H9 (cell line): ENCODE measurements around the gene ZFP64. TPM values are rescaled to one million over a fixed set of nuclear protein-coding genes. Genes with fewer than 3 reads are reported as not detected.

Source experiments
- DNase-seq: peaks from one replicate; pipeline ENCODE4 v3.0.0-alpha.2; 2017
- H2AFZ ChIP-seq: one replicate; pipeline ENCODE4 v1.6.1; 2013; ENCODE audit warnings: mild to moderate bottlenecking, low read length, control low read depth, moderate library complexity
- H2AK5ac ChIP-seq: 2 replicates; pipeline ENCODE4 v1.6.1; 2013; ENCODE audit warnings: low read length, control low read depth, mixed read lengths; ENCODE audit not compliant: insufficient read length
- H2BK120ac ChIP-seq: one replicate; pipeline ENCODE4 v1.6.1; 2013; ENCODE audit warnings: low read depth, mild to moderate bottlenecking, low read length, control low read depth, inconsistent platforms; ENCODE audit not compliant: poor library complexity, severe bottlenecking
- H2BK12ac ChIP-seq: 2 replicates; pipeline ENCODE4 v1.6.1; 2013; ENCODE audit warnings: low read length, control low read depth, mixed read lengths, low read depth; ENCODE audit not compliant: insufficient read length
- H2BK15ac ChIP-seq: 2 replicates; pipeline ENCODE4 v1.6.1; 2013; ENCODE audit warnings: low read depth, low read length, control low read depth
- H2BK20ac ChIP-seq: one replicate; pipeline ENCODE4 v1.6.1; 2013; ENCODE audit warnings: low read depth, mild to moderate bottlenecking, low read length, control low read depth, inconsistent platforms; ENCODE audit not compliant: poor library complexity, severe bottlenecking
- H2BK5ac ChIP-seq: 2 replicates; pipeline ENCODE4 v1.6.1; 2013; ENCODE audit warnings: low read length, control low read depth, mixed read lengths; ENCODE audit not compliant: insufficient read length
- H3K14ac ChIP-seq: 2 replicates; pipeline ENCODE4 v1.6.1; 2013; ENCODE audit warnings: low read length, control low read depth; ENCODE audit not compliant: insufficient read depth
- H3K18ac ChIP-seq: 2 replicates; pipeline ENCODE4 v1.6.1; 2013; ENCODE audit warnings: low read depth, mild to moderate bottlenecking, mixed read lengths, low read length, control low read depth; ENCODE audit not compliant: insufficient read length
- H3K23ac ChIP-seq: 2 replicates; pipeline ENCODE4 v1.6.1; 2013; ENCODE audit warnings: low read length, control low read depth, mixed read lengths, low read depth; ENCODE audit not compliant: insufficient read length
- H3K23me2 ChIP-seq: 2 replicates; pipeline ENCODE4 v1.6.1; 2013; ENCODE audit warnings: low read depth, mild to moderate bottlenecking, mixed read lengths, low read length, control low read depth; ENCODE audit not compliant: insufficient read length, poor library complexity, severe bottlenecking
- H3K27ac ChIP-seq: 2 replicates; pipeline ENCODE4 v1.5.1; 2013; ENCODE audit warnings: low read length, control low read depth, mixed read lengths, low read depth; ENCODE audit not compliant: insufficient read length
- H3K27me3 ChIP-seq: 2 replicates; pipeline ENCODE4 v1.6.1; 2013; ENCODE audit warnings: low read length, control low read depth, inconsistent platforms; ENCODE audit not compliant: insufficient read depth
- H3K4ac ChIP-seq: 2 replicates; pipeline ENCODE4 v1.6.1; 2013; ENCODE audit warnings: low read depth, mild to moderate bottlenecking, control low read depth, inconsistent platforms, low read length, moderate library complexity
- H3K4me1 ChIP-seq: 2 replicates; pipeline ENCODE4 v1.6.1; 2013; ENCODE audit warnings: low read length, control low read depth, inconsistent platforms; ENCODE audit not compliant: insufficient read depth
- H3K4me2 ChIP-seq: 2 replicates; pipeline ENCODE4 v1.6.1; 2013; ENCODE audit warnings: low read length, control low read depth, mixed read lengths; ENCODE audit not compliant: insufficient read length, insufficient read depth
- H3K56ac ChIP-seq: 2 replicates; pipeline ENCODE4 v1.6.1; 2013; ENCODE audit warnings: low read depth, mild to moderate bottlenecking, mixed read lengths, low read length, control low read depth; ENCODE audit not compliant: insufficient read length
- H3K79me1 ChIP-seq: 2 replicates; pipeline ENCODE4 v1.6.1; 2013; ENCODE audit warnings: low read depth, mild to moderate bottlenecking, moderate library complexity, low read length, control low read depth, inconsistent platforms; ENCODE audit not compliant: insufficient read depth, poor library complexity, severe bottlenecking
- H3K79me2 ChIP-seq: 2 replicates; pipeline ENCODE4 v1.6.1; 2013; ENCODE audit warnings: low read length, control low read depth, inconsistent platforms; ENCODE audit not compliant: insufficient read depth
- H3K9ac ChIP-seq: 2 replicates; pipeline ENCODE4 v1.6.1; 2013; ENCODE audit warnings: low read length, control low read depth, mixed read lengths; ENCODE audit not compliant: insufficient read length; ENCODE audit errors: extremely low read depth
- H3K9me3 ChIP-seq: one replicate; pipeline ENCODE4 v1.6.1; 2013; ENCODE audit warnings: low read depth, low read length, inconsistent platforms; ENCODE audit not compliant: control insufficient read depth
- H3T11ph ChIP-seq: one replicate; pipeline ENCODE4 v1.6.1; 2013; ENCODE audit warnings: mild to moderate bottlenecking, low read length, control low read depth, inconsistent platforms
- H4K20me1 ChIP-seq: one replicate; pipeline ENCODE4 v1.6.1; 2013; ENCODE audit not compliant: control insufficient read depth, insufficient read length, insufficient read depth
- H4K5ac ChIP-seq: 2 replicates; pipeline ENCODE4 v1.6.1; 2013; ENCODE audit warnings: low read depth, mild to moderate bottlenecking, mixed read lengths, low read length, control low read depth; ENCODE audit not compliant: insufficient read length
- H4K8ac ChIP-seq: replicated peaks from 2 replicates; pipeline ENCODE4 v1.6.1; 2013; ENCODE audit warnings: low read length, control low read depth, mixed read lengths, low read depth; ENCODE audit not compliant: insufficient read length
- H4K91ac ChIP-seq: 2 replicates; pipeline ENCODE4 v1.6.1; 2013; ENCODE audit warnings: low read depth, mild to moderate bottlenecking, moderate library complexity, mixed read lengths, low read length, control low read depth; ENCODE audit not compliant: insufficient read length
- H3K27ac Mint-ChIP-seq, 3 experiments: 2 replicates in 2 of 3; 3 replicates in 1 of 3; pipeline ENCODE4 v1.8.0; 2020 to 2021; ENCODE audit warnings: mixed read lengths in 3 of 3, mild to moderate bottlenecking in 1 of 3, moderate library complexity in 1 of 3
- H3K27me3 Mint-ChIP-seq: 2 replicates; pipeline ENCODE4 v1.8.0; 2021; ENCODE audit warnings: low read depth, mild to moderate bottlenecking, moderate library complexity, mixed read lengths
- H3K36me3 Mint-ChIP-seq, 3 experiments: 2 replicates in 2 of 3; 3 replicates in 1 of 3; pipeline ENCODE4 v1.8.0; 2020 to 2021; ENCODE audit warnings: low read depth in 3 of 3, mixed read lengths in 3 of 3; ENCODE audit not compliant: insufficient read depth in 1 of 3
- H3K4me1 Mint-ChIP-seq, 2 experiments: 2 replicates each; pipeline ENCODE4 v1.8.0; 2020; ENCODE audit warnings: mixed read lengths in 2 of 2
- H3K4me3 Mint-ChIP-seq, 2 experiments: 2 replicates in 1 of 2; 3 replicates in 1 of 2; pipeline ENCODE4 v1.8.0; 2020 to 2021; ENCODE audit warnings: mild to moderate bottlenecking in 2 of 2, mixed read lengths in 2 of 2, moderate library complexity in 1 of 2
- H3K9me3 Mint-ChIP-seq, 2 experiments: 2 replicates in 1 of 2; 3 replicates in 1 of 2; pipeline ENCODE4 v1.8.0; 2020; ENCODE audit warnings: mild to moderate bottlenecking in 2 of 2, mixed read lengths in 2 of 2, moderate library complexity in 1 of 2
- WGBS: extraction: QIAGEN DNeasy Blood & Tissue Kit; methylation state at CpG from one replicate; pipeline ENCODE4 v1.1.7; 2013; ENCODE audit warnings: missing lambda C conversion rate, low lambda C conversion rate, mixed read lengths; ENCODE audit not compliant: insufficient read length; ENCODE audit errors: extremely low coverage; 5-methylcytosine and 5-hydroxymethylcytosine counted together
- total RNA-seq: library from RNA; stranded (reverse); gene quantifications from 2 replicates; pipeline ENCODE4 v1.2.1, GENCODE V29; 2021
- TF ChIP-seq, protein P1 (sequence below): fragments of 200-600 bp; sonication (generic); conservative IDR thresholded peaks from 3 replicates; pipeline ENCODE4 v1.8.0; 2021; ENCODE audit warnings: antibody characterized with exemption, mild to moderate bottlenecking

Gene ZFP64
- total RNA-seq, 1 experiment from 2014 or later, result 29.2 TPM

DNA sequence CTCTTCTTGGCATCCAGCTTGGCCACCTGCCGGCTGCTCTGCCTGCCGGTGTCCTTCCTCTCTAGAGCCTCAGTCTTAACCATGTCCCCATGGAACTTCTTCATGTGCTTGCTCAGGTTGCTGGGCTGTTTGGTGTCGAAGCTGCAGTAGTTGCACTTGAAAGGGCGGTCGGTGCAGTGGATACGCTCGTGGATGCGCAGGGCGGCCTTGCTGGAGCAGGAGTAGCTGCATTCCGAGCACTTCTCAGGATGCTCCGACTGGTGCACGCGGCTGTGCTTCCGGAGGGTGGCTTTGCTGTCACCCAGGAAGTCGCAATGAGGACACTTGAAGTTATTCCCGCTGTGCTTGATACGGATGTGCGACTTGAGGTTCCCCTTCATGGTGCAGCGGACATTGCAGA, 38.7 kb downstream of the ZFP64 start:
- H3K9me3 ChIP-seq, result no peaks in the 10 kb centered on the region
- H3K36me3 Mint-ChIP-seq, result peaks cover 19 to 51% (median 42%) of the 10 kb centered on the region in 3 experiments; a peak in 6 of 7 replicates
- no peak overlapping the region for H3K18ac ChIP-seq
- H3K23me2 ChIP-seq, result no peaks in the 10 kb centered on the region
- no peak overlapping the region for H4K5ac ChIP-seq
- no peaks in the 10 kb centered on the region for H3K79me1 ChIP-seq
- no peak overlapping the region for H2BK5ac ChIP-seq
- no peaks in the 10 kb centered on the region for H3K27me3 ChIP-seq
- H3K27me3 Mint-ChIP-seq, result no peaks in the 10 kb centered on the region
- H2BK20ac ChIP-seq, result no peak overlapping the region
- no CpG with 5 or more reads among the region's 19 CpGs for WGBS
- no peak overlapping the region for H3K4me2 ChIP-seq
- no peaks in the 10 kb centered on the region for H3K4me1 Mint-ChIP-seq
- H3T11ph ChIP-seq, result no peak overlapping the region
- H3K4me3 Mint-ChIP-seq, result no peak overlapping the region
- TF ChIP-seq, protein P1, sequence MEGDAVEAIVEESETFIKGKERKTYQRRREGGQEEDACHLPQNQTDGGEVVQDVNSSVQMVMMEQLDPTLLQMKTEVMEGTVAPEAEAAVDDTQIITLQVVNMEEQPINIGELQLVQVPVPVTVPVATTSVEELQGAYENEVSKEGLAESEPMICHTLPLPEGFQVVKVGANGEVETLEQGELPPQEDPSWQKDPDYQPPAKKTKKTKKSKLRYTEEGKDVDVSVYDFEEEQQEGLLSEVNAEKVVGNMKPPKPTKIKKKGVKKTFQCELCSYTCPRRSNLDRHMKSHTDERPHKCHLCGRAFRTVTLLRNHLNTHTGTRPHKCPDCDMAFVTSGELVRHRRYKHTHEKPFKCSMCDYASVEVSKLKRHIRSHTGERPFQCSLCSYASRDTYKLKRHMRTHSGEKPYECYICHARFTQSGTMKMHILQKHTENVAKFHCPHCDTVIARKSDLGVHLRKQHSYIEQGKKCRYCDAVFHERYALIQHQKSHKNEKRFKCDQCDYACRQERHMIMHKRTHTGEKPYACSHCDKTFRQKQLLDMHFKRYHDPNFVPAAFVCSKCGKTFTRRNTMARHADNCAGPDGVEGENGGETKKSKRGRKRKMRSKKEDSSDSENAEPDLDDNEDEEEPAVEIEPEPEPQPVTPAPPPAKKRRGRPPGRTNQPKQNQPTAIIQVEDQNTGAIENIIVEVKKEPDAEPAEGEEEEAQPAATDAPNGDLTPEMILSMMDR, result no peak
- no peak overlapping the region for H3K27ac Mint-ChIP-seq
- H3K79me2 ChIP-seq, result no peaks in the 10 kb centered on the region
- no peak overlapping the region for H2BK120ac ChIP-seq
- no peak overlapping the region for H3K56ac ChIP-seq
- no peak overlapping the region for H3K27ac ChIP-seq
- no peaks in the 10 kb centered on the region for H4K20me1 ChIP-seq
- H3K14ac ChIP-seq, result no peak overlapping the region
- no peak overlapping the region for H3K9ac ChIP-seq
- no peak overlapping the region for H2BK12ac ChIP-seq
- H4K8ac ChIP-seq, result no peak overlapping the region
- H4K91ac ChIP-seq, result no peak overlapping the region
- H3K4ac ChIP-seq, result no peak overlapping the region
- H2BK15ac ChIP-seq, result no peak overlapping the region
- no peak overlapping the region for H2AFZ ChIP-seq
- no peak for DNase-seq
- no peak overlapping the region for H2AK5ac ChIP-seq
- H3K4me1 ChIP-seq, result no peaks in the 10 kb centered on the region
- no peak overlapping the region for H3K23ac ChIP-seq
- peaks cover 4 to 8% of the 10 kb centered on the region in 2 experiments; a peak in 2 of 5 replicates for H3K9me3 Mint-ChIP-seq
